C4-2B (cell line): ENCODE measurements around the gene CYP4F11.

Source experiments
- CTCF ChIP-seq: fragments of 450-650 bp; conservative IDR thresholded peaks from 2 replicates; pipeline ENCODE4 v1.5.1; 2017; ENCODE audit warnings: mild to moderate bottlenecking
- ZFX ChIP-seq: fragments of 450-650 bp; IDR thresholded peaks from 2 replicates; pipeline ENCODE4 v1.6.1; 2017

- TF ChIP-seq CTCF (no peak), ZFX (no peak)
These were observed 37.1 kb downstream of the CYP4F11 start for GRCh38 chr19:15897026-15897737.
